NCI-H1436 (cell line): ENCODE data around the gene ATP5F1D.
"Not testable (repeated sequence)": the region's sequence is repeated elsewhere in the genome, so short reads cannot be mapped to it uniquely, and the experiment has no call there.

ENCODE experiments used
- DNase-seq: peaks from one replicate; lab custom pipeline; 2025; lab: John Stamatoyannopoulos, UW

The ATP5F1D gene

GRCh38 chr19:1241417-1242095, at the start of gene ATP5F1D:
ATP5F1D (plus strand) TSS chr19:1241751; CDS start chr19:1241851, 100 bp downstream.
- peak; percentile 90 for DNase-seq

GRCh38 chr19:1199531-1199930, 42.0 kb upstream of the ATP5F1D start:
- DNase-seq: no peak

- not testable (repeated sequence) for DNase-seq
Measured at GRCh38 chr19:1200614-1201013, 40.9 kb upstream of the ATP5F1D start.

- peak; percentile 96 for DNase-seq
Measured at GRCh38 chr19:1205114-1206099, 36.1 kb upstream of the ATP5F1D start, which contains the start of gene STK11. STK11 (plus strand) TSS chr19:1205778; CDS start chr19:1206914, 1,136 bp downstream.

- no peak for DNase-seq
Measured at GRCh38 chr19:1206150-1206863, 35.2 kb upstream of the ATP5F1D start.

- no peak for DNase-seq
Measured at GRCh38 chr19:1206864-1207450, 34.6 kb upstream of the ATP5F1D start.

GRCh38 chr19:1208830-1209229, 32.7 kb upstream of the ATP5F1D start:
- not testable (repeated sequence) for DNase-seq

- no peak for DNase-seq
Measured at GRCh38 chr19:1210227-1210538, 31.4 kb upstream of the ATP5F1D start.

GRCh38 chr19:1211494-1212234, 29.9 kb upstream of the ATP5F1D start:
- DNase-seq: no peak

- DNase-seq: no peak
Measured at GRCh38 chr19:1213391-1214286, 27.9 kb upstream of the ATP5F1D start.

- DNase-seq: no peak
Measured at GRCh38 chr19:1214299-1214861, 27.2 kb upstream of the ATP5F1D start.

GRCh38 chr19:1214862-1215731, 26.5 kb upstream of the ATP5F1D start:
- DNase-seq: no peak

GRCh38 chr19:1216756-1217155, 24.8 kb upstream of the ATP5F1D start:
- DNase-seq: no peak

GRCh38 chr19:1217366-1217765, 24.2 kb upstream of the ATP5F1D start:
- no peak for DNase-seq

GRCh38 chr19:1218751-1219567, 22.6 kb upstream of the ATP5F1D start:
- DNase-seq: no peak

- no peak for DNase-seq
Measured at GRCh38 chr19:1219786-1220476, 21.6 kb upstream of the ATP5F1D start.

- no peak for DNase-seq
Measured at GRCh38 chr19:1220477-1220930, 21.0 kb upstream of the ATP5F1D start.
